Measurements from ENCODE around the gene MYH9. TPM values are rescaled to one million over a fixed set of nuclear protein-coding genes. Genes with fewer than 3 reads are reported as not detected.

The MYH9 gene
- total RNA-seq, 4 donors from 2014 or later, result 304 to 366 (median 322) TPM

DNA sequence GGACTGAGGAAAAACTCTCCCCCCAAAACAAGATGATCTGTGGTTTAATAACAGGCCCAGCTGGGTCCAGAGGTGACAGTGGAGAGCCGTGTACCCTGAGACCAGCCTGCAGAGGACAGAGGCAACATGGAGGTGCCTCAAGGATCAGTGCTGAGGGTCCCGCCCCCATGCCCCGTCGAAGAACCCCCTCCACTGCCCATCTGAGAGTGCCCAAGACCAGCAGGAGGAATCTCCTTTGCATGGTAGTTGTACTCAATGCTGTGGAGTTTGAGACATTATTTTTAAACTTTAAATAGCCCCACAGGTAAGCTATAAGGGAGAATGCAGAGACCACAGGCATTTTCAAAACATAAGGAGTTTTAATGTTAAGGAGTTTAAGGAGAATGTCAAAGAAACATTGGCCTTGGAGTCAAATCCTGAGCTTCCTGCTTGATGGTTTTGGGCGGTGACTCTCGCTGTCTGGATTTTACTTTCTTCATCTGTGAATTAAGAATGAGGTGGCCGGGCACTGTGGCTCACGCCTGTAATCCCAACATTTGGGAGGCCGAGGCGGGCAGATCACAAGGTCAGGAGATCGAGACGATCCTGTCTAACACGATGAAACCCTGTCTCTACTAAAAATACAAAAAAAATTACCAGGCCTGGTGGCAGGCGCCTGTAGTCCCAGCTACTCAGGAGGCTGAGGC, 128.0 kb downstream of the MYH9 start:
- Histone ChIP-seq H3K36me3 (peaks cover 0 to 56% of the 10 kb centered on the region in 2 donors), H3K27ac (peak overlapping the region; percentile 9 to 68 (median 64))
- 48 to 80% methylated on average over 3 to 10 of the region's 14 CpGs for WGBS, 2 donors (ENCODE audit: low coverage in 1 of 2)

DNA sequence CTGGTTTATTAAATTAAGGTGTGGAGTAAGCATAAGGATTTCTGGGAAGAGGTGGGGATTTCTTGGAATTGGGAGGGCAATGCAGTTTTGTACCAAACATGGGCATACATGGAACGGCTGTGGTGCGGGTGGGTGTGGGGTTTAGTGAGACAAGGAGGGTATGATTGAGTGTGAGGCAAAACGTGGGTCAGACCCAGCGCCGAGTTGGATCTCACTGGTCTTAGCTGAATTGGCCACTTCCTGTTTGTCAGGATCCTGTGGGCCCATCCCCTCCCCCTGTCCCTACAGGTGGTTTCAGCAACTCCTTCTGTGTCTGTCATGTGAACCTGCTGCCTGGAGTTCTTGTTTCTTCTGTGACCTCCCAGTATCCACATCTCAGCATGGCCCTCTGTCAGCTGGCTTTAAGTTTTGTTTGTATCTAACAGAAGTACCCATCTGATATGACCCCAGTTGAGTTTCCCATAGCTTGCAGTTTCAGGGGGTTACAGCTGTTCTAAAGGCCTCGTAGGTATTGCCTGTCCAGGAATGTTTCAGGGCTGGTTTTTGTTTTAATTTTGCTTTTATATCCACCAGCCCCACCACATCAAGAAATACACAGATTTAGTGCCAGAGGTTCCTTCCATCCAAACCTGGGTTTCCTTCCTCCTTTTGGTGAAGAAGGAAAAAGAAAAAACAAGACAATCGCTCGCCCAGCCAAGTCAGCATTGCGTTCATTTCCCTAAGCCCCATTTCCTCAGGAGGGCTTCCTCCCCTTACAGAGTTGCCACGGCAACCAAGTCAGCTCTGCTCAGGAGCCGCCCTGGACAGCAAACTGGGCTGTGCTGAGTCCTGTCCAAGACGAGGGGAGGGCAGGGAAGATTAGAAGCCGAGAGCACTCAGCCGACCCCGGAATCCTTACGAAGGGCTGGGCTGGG, 128.8 kb downstream of the MYH9 start:
- 26 to 31% methylated on average over 8 to 9 of the region's 16 CpGs for WGBS, 2 donors (ENCODE audit: low coverage in 1 of 2)
- Histone ChIP-seq H3K4me3 (no peak overlapping the region), H3K27me3 (no peaks in the 10 kb centered on the region), H3K4me1 (peaks cover 0 to 65% (median 30%) of the 10 kb centered on the region in 3 donors), H3K27ac (peak overlapping the region; percentile 9 to 68 (median 64)), H3K9me3 (no peaks in the 10 kb centered on the region), H3K36me3 (peaks cover 0 to 48% of the 10 kb centered on the region in 2 donors)
- ATAC-seq, result peak; percentile 64
- TF ChIP-seq POLR2AphosphoS5 (IDR thresholded peaks at IDR 0.05), result peak; percentile 31
- peak in 1 of 4 experiments; percentile 5 for TF ChIP-seq CTCF (IDR thresholded peaks at IDR 0.05)
- TF ChIP-seq EP300 (IDR thresholded peaks at IDR 0.05), result no peak

More for the DNA sequence above, 128.0 kb downstream of the MYH9 start:
- Histone ChIP-seq H3K4me3 (no peak overlapping the region), H3K27me3 (no peaks in the 10 kb centered on the region), H3K9me3 (no peaks in the 10 kb centered on the region), H3K4me1 (peaks cover 0 to 57% (median 22%) of the 10 kb centered on the region in 3 donors)
- TF ChIP-seq EP300 (IDR thresholded peaks at IDR 0.05) (no peak), CTCF (IDR thresholded peaks at IDR 0.05) (no peak), POLR2A (IDR thresholded peaks at IDR 0.05) (no peak), POLR2AphosphoS5 (IDR thresholded peaks at IDR 0.05) (no peak)
- ATAC-seq, result no peak

GRCh38 chr22:36257948-36258670, 129.7 kb downstream of the MYH9 start:
- no peaks in the 10 kb centered on the region for H3K27me3 ChIP-seq
- peak overlapping the region in 3 of 4 donors; percentile 64 to 68 (median 65) for H3K27ac ChIP-seq
- WGBS, 2 donors (ENCODE audit: low coverage in 1 of 2), result 52 to 72% methylated on average over 8 to 11 of the region's 13 CpGs
- TF ChIP-seq EP300 (IDR thresholded peaks at IDR 0.05) (no peak), POLR2A (IDR thresholded peaks at IDR 0.05) (no peak), CTCF (IDR thresholded peaks at IDR 0.05) (no peak), POLR2AphosphoS5 (IDR thresholded peaks at IDR 0.05) (no peak)
- no peaks in the 10 kb centered on the region for H3K9me3 ChIP-seq
- H3K36me3 ChIP-seq, result peaks cover 0 to 40% of the 10 kb centered on the region in 2 donors
- no peak overlapping the region for H3K4me3 ChIP-seq
- ATAC-seq, result no peak
- peaks cover 0 to 73% (median 38%) of the 10 kb centered on the region in 3 donors for H3K4me1 ChIP-seq

DNA sequence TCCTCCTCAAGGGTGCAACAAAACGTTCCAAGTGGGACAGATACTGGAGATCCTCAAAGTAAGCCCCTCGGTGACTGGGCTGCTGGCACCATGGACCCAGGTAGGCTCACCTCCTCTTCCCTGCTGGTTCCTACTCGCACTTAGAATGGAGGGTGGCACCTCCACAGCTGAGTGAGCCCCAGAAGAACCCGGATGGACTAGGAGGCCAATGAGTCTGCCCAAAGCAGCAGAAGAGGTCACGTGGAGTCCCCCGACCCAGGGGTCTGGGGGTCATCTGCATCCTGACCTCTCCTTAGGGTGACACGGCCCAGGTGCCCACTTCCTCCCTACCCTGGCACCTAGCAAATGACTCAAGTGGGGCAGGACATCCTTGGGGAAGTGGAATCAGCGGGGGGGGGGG, 130.5 kb downstream of the MYH9 start:
- no peak for TF ChIP-seq POLR2A (IDR thresholded peaks at IDR 0.05)
- no peak for TF ChIP-seq POLR2AphosphoS5 (IDR thresholded peaks at IDR 0.05)
- no peak for TF ChIP-seq EP300 (IDR thresholded peaks at IDR 0.05)
- TF ChIP-seq CTCF (IDR thresholded peaks at IDR 0.05), result no peak
- no peaks in the 10 kb centered on the region for H3K27me3 ChIP-seq
- H3K36me3 ChIP-seq, result peaks cover 0 to 33% of the 10 kb centered on the region in 2 donors
- WGBS, 2 donors (ENCODE audit: low coverage in 1 of 2), result 42 to 100% methylated on average over 2 of the region's 8 CpGs
- peaks cover 0 to 81% (median 38%) of the 10 kb centered on the region in 3 donors for H3K4me1 ChIP-seq
- H3K4me3 ChIP-seq, result no peak overlapping the region
- H3K9me3 ChIP-seq, result no peaks in the 10 kb centered on the region
- H3K27ac ChIP-seq, result peak overlapping the region in 2 of 4 donors; percentile 64 to 65
- ATAC-seq, result no peak
